GM21381 (cell line): ENCODE data around the gene HLCS.

ENCODE experiments used
- ATAC-seq: cut with Tn5 transposase; IDR thresholded peaks from one replicate; pipeline ENCODE4 v1.9.1; 2021; ENCODE audit warnings: mild to moderate bottlenecking, moderate library complexity; ENCODE audit not compliant: unreplicated experiment

Gene HLCS

GRCh38 chr21:36987845-36988244, 21.4 kb upstream of the HLCS start:
- ATAC-seq = no peak

- ATAC-seq = no peak
Observed at GRCh38 chr21:36985751-36986594, 19.5 kb upstream of the HLCS start.

- ATAC-seq = no peak
Observed at GRCh38 chr21:36981977-36982700, 15.7 kb upstream of the HLCS start.

- no peak for ATAC-seq
Observed at GRCh38 chr21:36981049-36981391, 14.6 kb upstream of the HLCS start.

GRCh38 chr21:36980280-36981048, 14.0 kb upstream of the HLCS start:
- ATAC-seq = no peak

- peak; percentile 50 for ATAC-seq
Observed at GRCh38 chr21:36976882-36977651, 10.6 kb upstream of the HLCS start.

GRCh38 chr21:36976228-36976861, 9.9 kb upstream of the HLCS start:
- no peak for ATAC-seq

- ATAC-seq = no peak
Observed at GRCh38 chr21:36974851-36975192, 8.4 kb upstream of the HLCS start.

GRCh38 chr21:36973986-36974850, 7.7 kb upstream of the HLCS start:
- no peak for ATAC-seq

- no peak for ATAC-seq
Observed at GRCh38 chr21:36968976-36969375, 2.5 kb upstream of the HLCS start.

- no peak for ATAC-seq
Observed at GRCh38 chr21:36968414-36968813, 1.9 kb upstream of the HLCS start.

- ATAC-seq = no peak
Observed at GRCh38 chr21:36966821-36967768, 626 bp upstream of the HLCS start.

- ATAC-seq = no peak
Observed at GRCh38 chr21:36965720-36966065, 776 bp downstream of the HLCS start.

GRCh38 chr21:36964827-36965719, 1.4 kb downstream of the HLCS start:
- ATAC-seq = no peak

- no peak for ATAC-seq
Observed at GRCh38 chr21:36964398-36964797, 2.1 kb downstream of the HLCS start.

GRCh38 chr21:36962098-36962780, 4.2 kb downstream of the HLCS start:
- no peak for ATAC-seq

GRCh38 chr21:36960676-36961284, 5.7 kb downstream of the HLCS start:
- ATAC-seq = no peak
